HG03575 (cell line): Measurements from ENCODE around the gene TACR1.
"Not testable (repeated sequence)": the region's sequence is repeated elsewhere in the genome, so short reads cannot be mapped to it uniquely, and the experiment has no call there.

ENCODE experiments used
- ATAC-seq: cut with Tn5 transposase; IDR thresholded peaks from one replicate; pipeline ENCODE4 v1.9.1; 2021; ENCODE audit not compliant: unreplicated experiment, insufficient number of reproducible peaks, low FRiP score; ENCODE audit errors: extremely low read depth

TACR1 gene

GRCh38 chr2:75065402-75066008 is 133.8 kb downstream of the TACR1 start:
- ATAC-seq: no peak

GRCh38 chr2:75064691-75065396 is 134.5 kb downstream of the TACR1 start:
- no peak for ATAC-seq

GRCh38 chr2:75063906-75064305 is 135.4 kb downstream of the TACR1 start:
- no peak for ATAC-seq

GRCh38 chr2:75058427-75058826 is 140.9 kb downstream of the TACR1 start:
- no peak for ATAC-seq

- ATAC-seq: not testable (repeated sequence)
Observed at GRCh38 chr2:75057150-75057549, 142.2 kb downstream of the TACR1 start.

- ATAC-seq: peak; percentile 37
Observed at GRCh38 chr2:75055820-75056675, 143.3 kb downstream of the TACR1 start.

GRCh38 chr2:75055142-75055819 is 144.0 kb downstream of the TACR1 start:
- ATAC-seq: no peak

GRCh38 chr2:75054296-75054695 is 145.0 kb downstream of the TACR1 start:
- no peak for ATAC-seq

GRCh38 chr2:75053484-75054112 is 145.7 kb downstream of the TACR1 start:
- ATAC-seq: no peak

- ATAC-seq: no peak
Observed at GRCh38 chr2:75047992-75048625, 151.2 kb downstream of the TACR1 start.

- ATAC-seq: no peak
Observed at GRCh38 chr2:75047189-75047991, 151.9 kb downstream of the TACR1 start.

- no peak for ATAC-seq
Observed at GRCh38 chr2:75045526-75046050, 153.7 kb downstream of the TACR1 start.

GRCh38 chr2:75044291-75044690 is 155.0 kb downstream of the TACR1 start:
- no peak for ATAC-seq

GRCh38 chr2:75042823-75043222 is 156.5 kb downstream of the TACR1 start:
- no peak for ATAC-seq

GRCh38 chr2:75041731-75042600 is 157.4 kb downstream of the TACR1 start:
- no peak for ATAC-seq

- no peak for ATAC-seq
Observed at GRCh38 chr2:75041226-75041625, 158.1 kb downstream of the TACR1 start.
